Activated CD8-positive, alpha-beta memory T cell treated with anti-CD3 and anti-CD28 coated beads, Interleukin-2, amount 10 ng/mL, durations not matched to agents 7 days and 5 days (primary cell): Measurements from ENCODE around the gene ZNF830. TPM values are rescaled to one million over a fixed set of nuclear protein-coding genes. Genes with fewer than 3 reads are reported as not detected.
A peak's percentile ranks its signal among the peaks of the same experiment; 100 is the strongest.
"Not testable (repeated sequence)": the region's sequence is repeated elsewhere in the genome, so short reads cannot be mapped to it uniquely, and the experiment has no call there.

Source experiments
- ATAC-seq: fragments of 150-1000 bp; cut with Tn5 transposase; one replicate; pipeline ENCODE4 v1.10.0; 2021; ENCODE audit warnings: moderate library complexity
- CTCF ChIA-PET: fragments of 350-600 bp; sonication (Branson Sonifier 250); formaldehyde crosslinking; loops from one replicate; lab custom pipeline; 2021; ENCODE audit warnings: antibody characterized with exemption; lab: Charles Lee
- DNase-seq: peaks from one replicate; pipeline ENCODE4 v3.0.0-alpha.2; 2020
- H3K27ac Mint-ChIP-seq: one replicate; pipeline ENCODE4 v1.8.0; 2021; ENCODE audit warnings: mild to moderate bottlenecking, mixed read lengths
- H3K27me3 Mint-ChIP-seq: one replicate; pipeline ENCODE4 v1.8.0; 2021; ENCODE audit warnings: mixed read lengths
- H3K36me3 Mint-ChIP-seq: one replicate; pipeline ENCODE4 v1.8.0; 2021; ENCODE audit warnings: mild to moderate bottlenecking, mixed read lengths
- H3K4me1 Mint-ChIP-seq: one replicate; pipeline ENCODE4 v1.8.0; 2021; ENCODE audit warnings: mixed read lengths
- H3K4me3 Mint-ChIP-seq: one replicate; pipeline ENCODE4 v1.8.0; 2021; ENCODE audit warnings: mild to moderate bottlenecking, moderate library complexity, mixed read lengths
- H3K9me3 Mint-ChIP-seq: one replicate; pipeline ENCODE4 v1.8.0; 2022; ENCODE audit warnings: low read depth, mixed read lengths
- total RNA-seq, 2 experiments: library from RNA; stranded (reverse); gene quantifications; one replicate each; pipeline ENCODE4 v1.2.3, GENCODE V29; 2021

ZNF830 gene
- 10 to 100 TPM; 27.7 to 32.7 TPM for total RNA-seq

GRCh38 chr17:34961093-34961911 lies at the start of gene ZNF830, which contains the start of gene CCT6B:
TSS of gene ZNF830 (plus strand) at chr17:34961540. CDS start at chr17:34961567, 27 bp downstream.
TSS of gene CCT6B (minus strand) at chr17:34961460. CDS start at chr17:34961393, 67 bp downstream.
- CTCF ChIA-PET, result interaction anchor here (1.0 to 1.7 kb wide), 3 partner anchors 21 to 132 kb away, joined by 3 to 4 read pairs (median 3); no protein-coding TSS in a partner anchor
- DNase-seq (peak; percentile 96), ATAC-seq (peak; percentile 95)
- peaks cover 33% of the 10 kb centered on the region for H3K4me1 Mint-ChIP-seq
- peaks cover 24% of the 10 kb centered on the region for H3K36me3 Mint-ChIP-seq
- H3K4me3 Mint-ChIP-seq, result peak within 1 kb of the TSS; percentile 98
- no peaks in the 10 kb centered on the region for H3K9me3 Mint-ChIP-seq
- peak within 1 kb of the TSS; percentile 100 for H3K27ac Mint-ChIP-seq
- H3K27me3 Mint-ChIP-seq, result peaks cover 5% of the 10 kb centered on the region

GRCh38 chr17:34913001-34913400 lies 48.3 kb upstream of the ZNF830 start:
- Mint-ChIP-seq H3K4me3 (no peak overlapping the region), H3K27ac (no peak overlapping the region), H3K27me3 (peaks cover 5% of the 10 kb centered on the region), H3K4me1 (no peaks in the 10 kb centered on the region), H3K36me3 (no peaks in the 10 kb centered on the region), H3K9me3 (no peaks in the 10 kb centered on the region)
- ATAC-seq (no peak), DNase-seq (peak; percentile 19)
- CTCF ChIA-PET, result no interaction called here

GRCh38 chr17:34916120-34916519 lies 45.2 kb upstream of the ZNF830 start:
- Mint-ChIP-seq H3K4me1 (no peaks in the 10 kb centered on the region), H3K36me3 (no peaks in the 10 kb centered on the region), H3K9me3 (no peaks in the 10 kb centered on the region), H3K27me3 (peaks cover 3% of the 10 kb centered on the region), H3K27ac (no peak overlapping the region), H3K4me3 (no peak overlapping the region)
- no peak for ATAC-seq
- CTCF ChIA-PET, result no interaction called here
- no peak for DNase-seq

- no peaks in the 10 kb centered on the region for H3K4me1 Mint-ChIP-seq
- CTCF ChIA-PET, result no interaction called here
- peaks cover 3% of the 10 kb centered on the region for H3K27me3 Mint-ChIP-seq
- DNase-seq (no peak), ATAC-seq (no peak)
- no peak overlapping the region for H3K4me3 Mint-ChIP-seq
- H3K27ac Mint-ChIP-seq, result no peak overlapping the region
- H3K9me3 Mint-ChIP-seq, result no peaks in the 10 kb centered on the region
- H3K36me3 Mint-ChIP-seq, result peaks cover under 1% of the 10 kb centered on the region
Measured at GRCh38 chr17:34917381-34917780, 44.0 kb upstream of the ZNF830 start.

- Mint-ChIP-seq H3K9me3 (no peaks in the 10 kb centered on the region), H3K27me3 (no peaks in the 10 kb centered on the region), H3K27ac (no peak overlapping the region), H3K4me3 (no peak overlapping the region), H3K36me3 (peaks cover 1% of the 10 kb centered on the region), H3K4me1 (no peaks in the 10 kb centered on the region)
- DNase-seq (no peak), ATAC-seq (no peak)
- CTCF ChIA-PET, result no interaction called here
Measured at GRCh38 chr17:34920676-34921075, 40.7 kb upstream of the ZNF830 start.

- Mint-ChIP-seq H3K4me3 (no peak overlapping the region), H3K27me3 (no peaks in the 10 kb centered on the region), H3K4me1 (peaks cover 4% of the 10 kb centered on the region), H3K27ac (no peak overlapping the region), H3K9me3 (no peaks in the 10 kb centered on the region), H3K36me3 (peaks cover 1% of the 10 kb centered on the region)
- DNase-seq, result no peak
- CTCF ChIA-PET, result no interaction called here
- ATAC-seq, result no peak
Measured at GRCh38 chr17:34926661-34927060, 34.7 kb upstream of the ZNF830 start.

GRCh38 chr17:34930283-34930682 lies 31.1 kb upstream of the ZNF830 start:
- no peak for DNase-seq
- no peak for ATAC-seq
- Mint-ChIP-seq H3K4me3 (no peak overlapping the region), H3K4me1 (peaks cover 4% of the 10 kb centered on the region), H3K9me3 (no peaks in the 10 kb centered on the region), H3K36me3 (no peaks in the 10 kb centered on the region), H3K27me3 (peaks cover 7% of the 10 kb centered on the region), H3K27ac (no peak overlapping the region)
- CTCF ChIA-PET, result no interaction called here

GRCh38 chr17:34950780-34951179 lies 10.6 kb upstream of the ZNF830 start:
- H3K4me3 Mint-ChIP-seq, H3K27ac Mint-ChIP-seq, CTCF ChIA-PET, H3K36me3 Mint-ChIP-seq, DNase-seq, H3K9me3 Mint-ChIP-seq, H3K4me1 Mint-ChIP-seq, ATAC-seq: not testable (repeated sequence)
- H3K27me3 Mint-ChIP-seq, result peaks cover 11% of the 10 kb centered on the region

- no peak for DNase-seq
- peaks cover 9% of the 10 kb centered on the region for H3K36me3 Mint-ChIP-seq
- no peaks in the 10 kb centered on the region for H3K9me3 Mint-ChIP-seq
- ATAC-seq, result no peak
- no peak overlapping the region for H3K4me3 Mint-ChIP-seq
- H3K4me1 Mint-ChIP-seq, result peaks cover 27% of the 10 kb centered on the region
- no peak overlapping the region for H3K27ac Mint-ChIP-seq
- H3K27me3 Mint-ChIP-seq, result peaks cover 5% of the 10 kb centered on the region
- CTCF ChIA-PET, result interaction anchor here (1.4 kb wide), 1 partner anchor 25 kb away, joined by 4 read pairs; no protein-coding TSS in a partner anchor
Measured at GRCh38 chr17:34958438-34958837, 2.9 kb upstream of the ZNF830 start.

GRCh38 chr17:34974179-34974578 lies 12.8 kb downstream of the ZNF830 start:
- Mint-ChIP-seq H3K4me3 (no peak overlapping the region), H3K36me3 (peaks cover 2% of the 10 kb centered on the region), H3K27ac (peak overlapping the region; percentile 83), H3K4me1 (peaks cover 37% of the 10 kb centered on the region), H3K9me3 (no peaks in the 10 kb centered on the region), H3K27me3 (no peaks in the 10 kb centered on the region)
- ATAC-seq, result peak; percentile 27
- CTCF ChIA-PET, result interaction anchor here (0.9 to 1.6 kb wide), 7 partner anchors 11 to 146 kb away, joined by 3 to 9 read pairs (median 4); no protein-coding TSS in a partner anchor
- no peak for DNase-seq

GRCh38 chr17:34974794-34975785 lies 13.8 kb downstream of the ZNF830 start:
- Mint-ChIP-seq H3K36me3 (no peaks in the 10 kb centered on the region), H3K4me3 (peak overlapping the region; percentile 34), H3K9me3 (no peaks in the 10 kb centered on the region), H3K27me3 (no peaks in the 10 kb centered on the region), H3K27ac (peak overlapping the region; percentile 83), H3K4me1 (peaks cover 44% of the 10 kb centered on the region)
- peak; percentile 79 for ATAC-seq
- peak; percentile 59 for DNase-seq
- CTCF ChIA-PET, result interaction anchor here (0.9 to 1.6 kb wide), 7 partner anchors 11 to 146 kb away, joined by 3 to 9 read pairs (median 4); no protein-coding TSS in a partner anchor

GRCh38 chr17:34979153-34979552 lies 17.8 kb downstream of the ZNF830 start:
- Mint-ChIP-seq H3K4me1 (peaks cover 58% of the 10 kb centered on the region), H3K27ac (no peak overlapping the region), H3K36me3 (peaks cover 5% of the 10 kb centered on the region), H3K27me3 (no peaks in the 10 kb centered on the region), H3K9me3 (no peaks in the 10 kb centered on the region), H3K4me3 (peak overlapping the region; percentile 9)
- CTCF ChIA-PET, result interaction anchor here (0.9 to 4.1 kb wide), 6 partner anchors 11 to 559 kb away, joined by 3 to 29 read pairs (median 5); no protein-coding TSS in a partner anchor
- ATAC-seq, result no peak
- DNase-seq, result no peak
